Muscle layer of colon (tissue), 2 donors: ENCODE data around the gene HPS6.
"Not testable (repeated sequence)": the region's sequence is repeated elsewhere in the genome, so short reads cannot be mapped to it uniquely, and the experiment has no call there.

Experiments
- H3K27ac ChIP-seq: one replicate; pipeline ENCODE4 v1.7.0; 2013; ENCODE audit warnings: low read depth, mild to moderate bottlenecking, low read length, moderate library complexity
- H3K27me3 ChIP-seq, 2 donors: one replicate each; pipeline ENCODE4 v1.7.0; 2013; ENCODE audit warnings: low read length in 2 of 2, mild to moderate bottlenecking in 2 of 2; ENCODE audit not compliant: insufficient read depth in 2 of 2, control insufficient read depth in 1 of 2
- H3K36me3 ChIP-seq: one replicate; pipeline ENCODE4 v1.7.0; 2013; ENCODE audit warnings: mild to moderate bottlenecking, low read length; ENCODE audit not compliant: insufficient read depth
- H3K4me1 ChIP-seq: one replicate; pipeline ENCODE4 v1.7.0; 2013; ENCODE audit warnings: mild to moderate bottlenecking, low read length; ENCODE audit not compliant: insufficient read depth
- H3K4me3 ChIP-seq, 2 donors: one replicate each; pipeline ENCODE4 v1.7.0; 2013; ENCODE audit warnings: low read length in 2 of 2, low read depth in 1 of 2, mild to moderate bottlenecking in 1 of 2, moderate library complexity in 1 of 2
- H3K9ac ChIP-seq: one replicate; pipeline ENCODE4 v1.7.0; 2013; ENCODE audit warnings: low read length
- H3K9me3 ChIP-seq: one replicate; pipeline ENCODE4 v1.7.0; 2013; ENCODE audit warnings: mild to moderate bottlenecking, low read length
- donor health status: abdominal sarcoma.
- donor health status: Adenocarcinoma of cecum.

Gene HPS6

GRCh38 chr10:102046095-102046494 is 19.1 kb upstream of the HPS6 start:
- Histone ChIP-seq H3K36me3 (no peaks in the 10 kb centered on the region), H3K9ac (no peak overlapping the region), H3K27ac (no peak overlapping the region)

GRCh38 chr10:102054881-102055646 is 10.1 kb upstream of the HPS6 start:
- not testable (repeated sequence) for H3K9me3 ChIP-seq, H3K27me3 ChIP-seq, H3K36me3 ChIP-seq
- Histone ChIP-seq H3K9ac (peak overlapping the region; percentile 86), H3K27ac (peak overlapping the region; percentile 82), H3K4me1 (peaks cover 16% of the 10 kb centered on the region), H3K4me3 (peak overlapping the region; percentile 43 to 95)

More at GRCh38 chr10:102046095-102046494, 19.1 kb upstream of the HPS6 start:
- H3K4me3 ChIP-seq: no peak overlapping the region
- H3K4me1 ChIP-seq: no peaks in the 10 kb centered on the region
- no peaks in the 10 kb centered on the region for H3K9me3 ChIP-seq
- H3K27me3 ChIP-seq: no peaks in the 10 kb centered on the region

- Histone ChIP-seq H3K9ac (peak within 1 kb of the TSS; percentile 86), H3K36me3 (no peaks in the 10 kb centered on the region), H3K9me3 (no peaks in the 10 kb centered on the region), H3K4me1 (peaks cover 16% of the 10 kb centered on the region), H3K27ac (peak within 1 kb of the TSS; percentile 82), H3K27me3 (no peaks in the 10 kb centered on the region), H3K4me3 (peak within 1 kb of the TSS; percentile 43 to 95)
Measured at GRCh38 chr10:102055647-102056419, 9.3 kb upstream of the HPS6 start, which contains the start of gene ARMH3. TSS of gene ARMH3 (minus strand) at chr10:102056173. CDS start at chr10:102040114, 16,059 bp downstream.

GRCh38 chr10:102059987-102060386 is 5.2 kb upstream of the HPS6 start:
- no peak overlapping the region for H3K4me3 ChIP-seq
- H3K27ac ChIP-seq: no peak overlapping the region
- no peaks in the 10 kb centered on the region for H3K36me3 ChIP-seq
- H3K4me1 ChIP-seq: peaks cover under 1% of the 10 kb centered on the region
- no peaks in the 10 kb centered on the region for H3K27me3 ChIP-seq
- H3K9me3 ChIP-seq: no peaks in the 10 kb centered on the region
- H3K9ac ChIP-seq: no peak overlapping the region

GRCh38 chr10:102064503-102064867 is 664 bp upstream of the HPS6 start:
- Histone ChIP-seq H3K9ac (peak overlapping the region; percentile 57), H3K27ac (peak overlapping the region; percentile 97), H3K9me3 (no peaks in the 10 kb centered on the region), H3K4me3 (peak overlapping the region; percentile 75 to 86), H3K4me1 (peaks cover 35% of the 10 kb centered on the region), H3K27me3 (no peaks in the 10 kb centered on the region), H3K36me3 (peaks cover 22% of the 10 kb centered on the region)

GRCh38 chr10:102065561-102066398 is 631 bp downstream of the HPS6 start:
- Histone ChIP-seq H3K4me1 (peaks cover 36% of the 10 kb centered on the region), H3K27ac (peak overlapping the region; percentile 97), H3K9me3 (no peaks in the 10 kb centered on the region), H3K4me3 (peak overlapping the region; percentile 75 to 86), H3K27me3 (no peaks in the 10 kb centered on the region), H3K36me3 (peaks cover 23% of the 10 kb centered on the region), H3K9ac (peak overlapping the region; percentile 65)

GRCh38 chr10:102066399-102067088 is 1.4 kb downstream of the HPS6 start:
- peaks cover 36% of the 10 kb centered on the region for H3K4me1 ChIP-seq

GRCh38 chr10:102067091-102067916 is 2.2 kb downstream of the HPS6 start:
- Histone ChIP-seq H3K36me3 (peaks cover 23% of the 10 kb centered on the region), H3K27ac (no peak overlapping the region), H3K27me3 (no peaks in the 10 kb centered on the region), H3K4me3 (no peak overlapping the region), H3K9ac (no peak overlapping the region), H3K4me1 (peaks cover 36% of the 10 kb centered on the region), H3K9me3 (no peaks in the 10 kb centered on the region)

More at GRCh38 chr10:102066399-102067088, 1.4 kb downstream of the HPS6 start:
- no peaks in the 10 kb centered on the region for H3K9me3 ChIP-seq
- no peaks in the 10 kb centered on the region for H3K27me3 ChIP-seq
- H3K4me3 ChIP-seq: peak overlapping the region in 1 of 2 donors; percentile 75
- H3K9ac ChIP-seq: peak overlapping the region; percentile 65
- H3K36me3 ChIP-seq: peaks cover 23% of the 10 kb centered on the region
- H3K27ac ChIP-seq: peak overlapping the region; percentile 97

- no peak overlapping the region for H3K9ac ChIP-seq
- H3K27ac ChIP-seq: no peak overlapping the region
Measured at GRCh38 chr10:102068216-102068615, 3.1 kb downstream of the HPS6 start.

GRCh38 chr10:102069071-102069470 is 3.9 kb downstream of the HPS6 start:
- no peak overlapping the region for H3K27ac ChIP-seq
- H3K4me1 ChIP-seq: peaks cover 43% of the 10 kb centered on the region

More at GRCh38 chr10:102068216-102068615, 3.1 kb downstream of the HPS6 start:
- H3K4me3 ChIP-seq: no peak overlapping the region
- H3K4me1 ChIP-seq: peaks cover 42% of the 10 kb centered on the region
- no peaks in the 10 kb centered on the region for H3K9me3 ChIP-seq
- no peaks in the 10 kb centered on the region for H3K27me3 ChIP-seq
- peaks cover 23% of the 10 kb centered on the region for H3K36me3 ChIP-seq

More at GRCh38 chr10:102069071-102069470, 3.9 kb downstream of the HPS6 start:
- H3K9ac ChIP-seq: no peak overlapping the region
- H3K36me3 ChIP-seq: peaks cover 23% of the 10 kb centered on the region
- no peaks in the 10 kb centered on the region for H3K9me3 ChIP-seq
- H3K27me3 ChIP-seq: no peaks in the 10 kb centered on the region
- no peak overlapping the region for H3K4me3 ChIP-seq
